ENCODE results near the gene FLRT1. TPM values are rescaled to one million over a fixed set of nuclear protein-coding genes. Genes with fewer than 3 reads are reported as not detected.

The FLRT1 gene, protein sequence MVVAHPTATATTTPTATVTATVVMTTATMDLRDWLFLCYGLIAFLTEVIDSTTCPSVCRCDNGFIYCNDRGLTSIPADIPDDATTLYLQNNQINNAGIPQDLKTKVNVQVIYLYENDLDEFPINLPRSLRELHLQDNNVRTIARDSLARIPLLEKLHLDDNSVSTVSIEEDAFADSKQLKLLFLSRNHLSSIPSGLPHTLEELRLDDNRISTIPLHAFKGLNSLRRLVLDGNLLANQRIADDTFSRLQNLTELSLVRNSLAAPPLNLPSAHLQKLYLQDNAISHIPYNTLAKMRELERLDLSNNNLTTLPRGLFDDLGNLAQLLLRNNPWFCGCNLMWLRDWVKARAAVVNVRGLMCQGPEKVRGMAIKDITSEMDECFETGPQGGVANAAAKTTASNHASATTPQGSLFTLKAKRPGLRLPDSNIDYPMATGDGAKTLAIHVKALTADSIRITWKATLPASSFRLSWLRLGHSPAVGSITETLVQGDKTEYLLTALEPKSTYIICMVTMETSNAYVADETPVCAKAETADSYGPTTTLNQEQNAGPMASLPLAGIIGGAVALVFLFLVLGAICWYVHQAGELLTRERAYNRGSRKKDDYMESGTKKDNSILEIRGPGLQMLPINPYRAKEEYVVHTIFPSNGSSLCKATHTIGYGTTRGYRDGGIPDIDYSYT
- total RNA-seq: 11.9 TPM

DNA sequence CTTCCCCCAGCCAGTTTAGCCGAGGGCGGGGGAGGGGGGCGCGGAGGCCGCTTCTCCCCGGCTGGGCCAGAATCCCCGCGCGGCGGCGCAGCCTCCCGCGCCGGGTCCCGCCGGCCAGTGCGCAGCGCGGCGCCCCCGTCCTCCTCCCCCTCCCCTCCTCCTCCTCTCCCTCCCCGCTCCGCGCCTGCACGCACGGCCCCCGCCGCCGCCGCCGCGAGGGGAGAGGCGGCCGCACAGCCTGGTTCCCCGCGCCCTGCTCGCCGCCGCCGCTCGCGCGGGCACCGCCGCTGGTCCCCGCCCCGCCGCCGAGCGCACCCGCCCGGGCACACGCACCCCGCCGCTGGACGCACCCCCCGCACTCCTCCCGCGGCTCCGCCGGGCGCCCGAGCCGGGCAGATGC, at the start of gene FLRT1:
Gene FLRT1 (plus strand): TSS at position 356 of the 400 bp plus-strand sequence. CDS start 80,337 bp downstream, outside the sequence.

DNA sequence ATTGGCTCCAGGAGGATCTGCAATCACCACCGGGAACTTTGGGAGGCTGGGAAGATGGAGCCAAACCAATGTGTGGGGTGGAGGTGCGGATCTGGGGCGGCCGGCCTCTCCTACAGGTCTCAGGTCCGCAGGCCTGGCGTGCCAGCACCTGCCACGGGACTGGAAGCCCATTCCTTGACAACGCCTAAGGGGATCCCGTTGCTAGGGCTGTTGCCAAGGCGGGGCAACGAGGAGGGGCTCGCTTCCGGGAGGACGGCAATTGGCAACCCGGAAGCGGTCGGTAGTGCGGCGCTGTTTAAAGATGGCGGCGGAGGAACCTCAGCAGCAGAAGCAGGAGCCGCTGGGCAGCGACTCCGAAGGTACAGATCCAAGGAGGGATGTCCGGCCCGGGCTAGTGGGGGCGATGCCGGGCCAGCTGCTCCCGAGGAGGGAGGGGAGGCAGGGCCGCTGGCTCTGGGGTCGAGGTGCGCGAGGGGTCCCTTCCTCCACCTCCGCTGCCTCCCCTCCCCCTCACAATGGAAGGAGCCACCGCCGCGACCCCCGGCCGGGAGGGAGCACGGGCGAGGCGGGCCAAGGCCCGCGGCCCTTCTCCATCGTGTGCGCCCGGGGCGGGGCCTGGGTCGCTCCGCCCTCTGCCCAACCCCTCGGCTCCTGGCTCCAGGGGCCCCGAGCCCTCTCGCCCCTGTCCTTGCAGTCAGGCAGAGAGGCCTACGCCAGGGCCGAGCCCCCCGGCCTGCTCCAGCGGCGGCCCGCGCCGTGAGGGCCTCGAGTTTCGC, 49.4 kb upstream of the FLRT1 start, which contains the start of gene OTUB1:
Gene OTUB1 (plus strand): TSS at position 283 of the 776 bp plus-strand sequence. CDS start 19 bp downstream, at position 302.

Other genes with a start within 250 kb of the FLRT1 start
- 13.8 TPM for gene SPINDOC, start 222.5 kb upstream of the FLRT1 start, total RNA-seq
- gene MARK2, start 196.8 kb upstream of the FLRT1 start, total RNA-seq: 33.5 TPM
- gene RCOR2, start 118.8 kb upstream of the FLRT1 start, total RNA-seq: 16.0 TPM
- 26.6 TPM for gene NAA40, start 96.9 kb upstream of the FLRT1 start, total RNA-seq
- gene COX8A, start 61.3 kb upstream of the FLRT1 start, total RNA-seq: 194 TPM
- gene OTUB1, start 49.5 kb upstream of the FLRT1 start, total RNA-seq: 37.9 TPM
- gene MACROD1, start 130.2 kb downstream of the FLRT1 start, total RNA-seq: 13.5 TPM
- 86.4 TPM for gene STIP1, start 150.2 kb downstream of the FLRT1 start, total RNA-seq
- gene FERMT3, start 170.8 kb downstream of the FLRT1 start, total RNA-seq: 0.63 TPM
- gene TRPT1, start 190.3 kb downstream of the FLRT1 start, total RNA-seq: 10.6 TPM
- gene NUDT22, start 190.3 kb downstream of the FLRT1 start, total RNA-seq: 19.7 TPM
- 7.2 TPM for gene DNAJC4, start 194.6 kb downstream of the FLRT1 start, total RNA-seq
- gene VEGFB, start 198.7 kb downstream of the FLRT1 start, total RNA-seq: 17.5 TPM
- 17.8 TPM for gene FKBP2, start 205.2 kb downstream of the FLRT1 start, total RNA-seq
- 82.9 TPM for gene PPP1R14B, start 211.0 kb downstream of the FLRT1 start, total RNA-seq
- gene PLCB3, start 215.6 kb downstream of the FLRT1 start, total RNA-seq: 5.6 TPM
- gene BAD, start 248.7 kb downstream of the FLRT1 start, total RNA-seq: 32.9 TPM
- gene GPR137, start 249.9 kb downstream of the FLRT1 start, total RNA-seq: 15.7 TPM